Measurements from ENCODE around the gene FNDC5. TPM values are rescaled to one million over a fixed set of nuclear protein-coding genes. Genes with fewer than 3 reads are reported as not detected.

Gene FNDC5
- total RNA-seq, result 26.8 and 28.7 TPM in 2 replicates
- long read RNA-seq, partial matches to known transcripts, result 4 of 4 reads
- long read RNA-seq, other reads (novel, unspliced or antisense), result 0 of 4 reads

DNA sequence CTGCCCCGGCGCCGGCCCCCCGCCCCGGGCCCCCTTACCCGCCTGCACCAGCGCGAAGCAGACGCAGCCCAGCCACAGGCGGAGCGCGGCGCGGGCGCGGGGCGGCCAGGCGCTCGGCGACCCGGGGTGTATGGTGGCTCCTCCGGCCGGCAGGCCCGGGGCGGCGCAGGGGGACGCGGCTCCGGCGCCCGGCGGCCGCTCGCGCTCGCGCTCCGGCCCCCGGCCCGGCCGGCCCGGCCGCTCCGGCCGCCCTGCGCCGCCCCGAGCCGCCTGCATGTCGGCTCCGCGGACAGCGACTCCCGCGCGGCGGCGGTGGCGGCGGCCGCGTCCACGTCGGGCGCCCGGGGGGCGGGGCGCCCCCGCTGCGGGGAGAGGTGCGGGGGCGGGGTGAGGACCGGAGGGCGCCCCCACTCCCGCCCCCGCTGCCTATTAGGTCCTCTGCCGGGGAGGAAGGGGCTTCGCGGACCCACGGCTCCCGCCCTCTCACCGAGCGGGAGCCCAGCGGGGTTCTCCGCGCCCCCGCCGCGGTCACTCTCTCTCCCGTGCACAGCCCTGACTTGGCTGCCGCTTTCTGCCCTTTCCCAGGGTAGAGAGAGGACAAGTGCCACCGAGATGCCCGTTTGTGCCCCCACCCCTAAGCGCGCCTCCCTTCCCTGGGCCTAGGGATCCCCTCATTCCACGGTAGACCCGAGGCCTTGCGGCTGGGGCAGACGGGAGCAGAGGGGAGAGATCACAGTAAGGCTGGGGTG lies at the start of gene FNDC5:
FNDC5 (minus strand) TSS at position 298 of the 749 bp plus-strand sequence.
- H3K4me3 Mint-ChIP-seq, result peak within 1 kb of the TSS; percentile 81
- TF ChIP-seq, protein P1, sequence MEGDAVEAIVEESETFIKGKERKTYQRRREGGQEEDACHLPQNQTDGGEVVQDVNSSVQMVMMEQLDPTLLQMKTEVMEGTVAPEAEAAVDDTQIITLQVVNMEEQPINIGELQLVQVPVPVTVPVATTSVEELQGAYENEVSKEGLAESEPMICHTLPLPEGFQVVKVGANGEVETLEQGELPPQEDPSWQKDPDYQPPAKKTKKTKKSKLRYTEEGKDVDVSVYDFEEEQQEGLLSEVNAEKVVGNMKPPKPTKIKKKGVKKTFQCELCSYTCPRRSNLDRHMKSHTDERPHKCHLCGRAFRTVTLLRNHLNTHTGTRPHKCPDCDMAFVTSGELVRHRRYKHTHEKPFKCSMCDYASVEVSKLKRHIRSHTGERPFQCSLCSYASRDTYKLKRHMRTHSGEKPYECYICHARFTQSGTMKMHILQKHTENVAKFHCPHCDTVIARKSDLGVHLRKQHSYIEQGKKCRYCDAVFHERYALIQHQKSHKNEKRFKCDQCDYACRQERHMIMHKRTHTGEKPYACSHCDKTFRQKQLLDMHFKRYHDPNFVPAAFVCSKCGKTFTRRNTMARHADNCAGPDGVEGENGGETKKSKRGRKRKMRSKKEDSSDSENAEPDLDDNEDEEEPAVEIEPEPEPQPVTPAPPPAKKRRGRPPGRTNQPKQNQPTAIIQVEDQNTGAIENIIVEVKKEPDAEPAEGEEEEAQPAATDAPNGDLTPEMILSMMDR (conservative IDR thresholded peaks at IDR 0.05), result no peak
- H3K9me3 Mint-ChIP-seq, result no peaks in the 10 kb centered on the region
- no peak within 1 kb of the TSS for H3K27ac Mint-ChIP-seq (ENCODE audit: unreplicated experiment)
- H3K36me3 Mint-ChIP-seq (ENCODE audit: low read depth), result no peaks in the 10 kb centered on the region
- peaks cover 34% of the 10 kb centered on the region for H3K4me1 Mint-ChIP-seq
- H3K27me3 Mint-ChIP-seq (ENCODE audit: low read depth), result peaks cover 41% of the 10 kb centered on the region
- peak; percentile 50 for DNase-seq (ENCODE audit: low read depth, low spot score)

DNA sequence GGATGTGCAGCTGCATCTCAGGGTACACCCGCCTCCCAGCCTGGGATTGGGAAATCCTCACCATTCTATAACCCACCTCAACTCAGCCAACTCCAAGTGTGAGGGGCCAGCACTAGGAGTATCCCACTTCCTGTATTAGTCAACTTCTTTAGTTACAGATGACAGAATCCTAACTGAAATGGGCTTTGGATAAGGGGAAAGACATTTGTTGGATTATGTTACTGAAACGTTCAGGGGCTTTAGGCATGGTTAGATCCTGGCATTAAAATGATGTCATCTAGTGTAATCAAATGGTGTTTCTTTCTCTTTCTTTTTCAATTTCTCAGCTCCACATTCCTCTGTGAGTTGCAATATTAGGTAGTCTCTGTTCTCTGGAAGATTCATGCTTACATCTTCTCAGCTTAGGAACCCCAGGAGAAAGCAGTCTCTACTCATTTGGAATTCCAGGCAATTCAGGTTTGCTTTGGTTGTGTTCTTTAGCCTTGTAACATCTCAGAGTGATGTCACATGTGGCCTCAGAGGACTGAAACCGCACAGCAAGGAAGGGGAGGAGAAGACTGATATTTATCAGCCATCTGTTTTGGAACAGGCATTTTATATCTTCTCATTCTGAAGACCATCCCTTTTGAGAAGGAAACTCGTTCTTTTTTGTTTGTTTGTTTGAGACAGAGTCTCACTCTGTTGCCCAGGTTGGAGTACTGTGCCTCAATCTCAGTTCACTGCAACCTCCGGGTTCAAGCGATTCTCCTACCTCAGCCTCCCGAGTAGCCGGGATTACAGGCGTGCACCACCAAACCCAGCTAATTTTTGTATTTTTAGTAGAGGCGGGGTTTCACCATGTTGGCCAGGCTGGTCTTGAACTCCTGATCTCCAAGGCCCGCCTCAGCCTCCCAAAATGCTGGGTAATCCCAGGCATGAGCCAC lies 49.4 kb upstream of the FNDC5 start:
- no peak overlapping the region for H3K4me3 Mint-ChIP-seq
- H3K27me3 Mint-ChIP-seq (ENCODE audit: low read depth), result peaks cover 13% of the 10 kb centered on the region
- TF ChIP-seq, protein P1 (conservative IDR thresholded peaks at IDR 0.05), result no peak
- no peaks in the 10 kb centered on the region for H3K36me3 Mint-ChIP-seq (ENCODE audit: low read depth)
- DNase-seq (ENCODE audit: low read depth, low spot score), result no peak
- no peak overlapping the region for H3K27ac Mint-ChIP-seq (ENCODE audit: unreplicated experiment)
- H3K4me1 Mint-ChIP-seq, result peaks cover 36% of the 10 kb centered on the region
- no peaks in the 10 kb centered on the region for H3K9me3 Mint-ChIP-seq

DNA sequence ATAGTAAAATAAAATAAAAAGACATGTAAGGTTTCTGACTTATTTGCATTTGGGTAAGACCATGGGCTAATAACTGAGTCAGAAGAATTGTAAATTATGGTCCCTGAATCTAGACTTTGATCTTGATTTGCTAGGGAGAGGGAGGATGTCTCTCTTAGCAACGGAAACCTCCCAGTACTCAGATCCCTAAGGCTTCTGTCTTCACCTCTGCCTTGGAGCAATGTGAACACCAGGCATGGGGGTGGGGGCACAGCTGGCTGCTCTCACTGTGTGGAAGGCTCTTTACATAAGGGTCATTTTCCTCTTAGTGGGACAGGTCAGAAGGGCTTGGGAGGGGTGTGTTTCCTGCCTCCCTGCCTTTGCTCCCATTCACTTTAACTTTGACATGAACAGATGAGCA lies 47.5 kb upstream of the FNDC5 start:
- TF ChIP-seq, protein P1 (conservative IDR thresholded peaks at IDR 0.05), result no peak
- DNase-seq (ENCODE audit: low read depth, low spot score), result no peak
- Mint-ChIP-seq H3K27ac (ENCODE audit: unreplicated experiment) (no peak overlapping the region), H3K9me3 (peaks cover 2% of the 10 kb centered on the region), H3K4me1 (peaks cover 20% of the 10 kb centered on the region), H3K36me3 (ENCODE audit: low read depth) (no peaks in the 10 kb centered on the region), H3K27me3 (ENCODE audit: low read depth) (no peaks in the 10 kb centered on the region), H3K4me3 (peak overlapping the region; percentile 29)

DNA sequence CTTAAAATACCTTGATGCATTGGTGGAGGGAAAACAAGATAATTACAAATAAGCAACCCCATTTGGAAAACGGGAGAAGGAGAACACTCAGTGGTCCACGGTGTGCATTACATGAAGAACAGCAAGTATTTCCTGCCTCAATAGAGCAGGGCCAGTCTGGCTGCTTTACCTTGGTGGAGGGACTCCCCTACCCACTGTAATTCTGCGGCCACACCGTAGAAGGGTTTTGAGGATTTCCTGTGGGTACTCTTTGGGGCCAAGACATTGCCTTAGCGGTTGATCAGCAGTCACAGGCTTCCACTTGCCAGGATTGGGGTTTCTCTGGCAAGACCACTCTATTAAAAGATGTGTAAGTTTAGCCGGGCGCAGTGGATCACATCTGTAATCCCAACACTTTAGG lies 46.8 kb upstream of the FNDC5 start:
- TF ChIP-seq, protein P1 (conservative IDR thresholded peaks at IDR 0.05), result no peak
- DNase-seq (ENCODE audit: low read depth, low spot score), result no peak
- H3K9me3 Mint-ChIP-seq, result peaks cover 2% of the 10 kb centered on the region

DNA sequence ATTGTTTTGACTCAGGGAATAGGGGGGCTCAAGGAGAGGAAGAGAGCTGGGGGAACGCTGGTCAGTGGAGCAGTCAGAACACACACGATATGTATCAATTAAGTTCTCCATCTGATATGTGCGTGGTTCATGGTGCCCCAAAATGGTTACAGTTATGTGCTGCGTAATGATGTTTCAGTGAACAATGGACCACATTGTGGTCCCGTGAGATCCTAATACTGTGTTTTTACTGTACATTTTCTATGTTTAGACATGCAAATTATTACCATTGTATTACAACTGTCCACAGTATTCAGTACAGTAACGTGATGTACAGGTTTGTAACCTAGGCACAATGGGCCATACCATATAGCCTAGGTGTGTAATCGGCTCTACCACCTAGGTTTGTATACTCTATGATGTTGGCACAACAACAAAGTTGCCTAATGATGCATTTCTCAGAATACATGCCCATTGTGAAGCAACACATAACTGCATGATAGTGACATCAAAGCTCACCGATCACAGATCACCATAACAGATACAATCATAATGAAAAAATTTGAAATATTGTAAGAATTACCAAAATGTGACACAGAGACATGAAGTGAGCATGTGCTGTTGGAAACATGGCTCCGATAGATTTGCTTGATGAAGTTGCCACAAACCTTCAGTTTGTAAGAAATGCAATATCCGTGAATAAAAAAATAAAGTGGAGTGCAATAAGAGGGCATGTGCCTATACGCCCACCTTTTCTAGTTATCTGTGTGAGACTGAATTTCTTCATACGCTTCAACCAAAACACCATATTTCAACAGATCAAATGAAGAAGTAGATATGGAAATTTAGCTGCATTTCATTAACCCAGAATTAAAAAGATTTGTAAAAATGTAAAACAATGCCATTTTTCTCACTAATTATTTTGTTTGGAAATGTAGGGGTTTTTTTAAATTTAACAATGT lies 45.3 kb upstream of the FNDC5 start:
- no peak for DNase-seq (ENCODE audit: low read depth, low spot score)
- Mint-ChIP-seq H3K4me3 (no peak overlapping the region), H3K9me3 (peaks cover 2% of the 10 kb centered on the region), H3K4me1 (peaks cover 20% of the 10 kb centered on the region), H3K27ac (ENCODE audit: unreplicated experiment) (no peak overlapping the region), H3K27me3 (ENCODE audit: low read depth) (no peaks in the 10 kb centered on the region), H3K36me3 (ENCODE audit: low read depth) (no peaks in the 10 kb centered on the region)
- TF ChIP-seq, protein P1 (conservative IDR thresholded peaks at IDR 0.05), result no peak

More for the DNA sequence above, 46.8 kb upstream of the FNDC5 start:
- no peak overlapping the region for H3K4me3 Mint-ChIP-seq
- no peaks in the 10 kb centered on the region for H3K36me3 Mint-ChIP-seq (ENCODE audit: low read depth)
- peaks cover 20% of the 10 kb centered on the region for H3K4me1 Mint-ChIP-seq
- H3K27ac Mint-ChIP-seq (ENCODE audit: unreplicated experiment), result no peak overlapping the region
- H3K27me3 Mint-ChIP-seq (ENCODE audit: low read depth), result no peaks in the 10 kb centered on the region

All from neural crest cell (in vitro differentiated cells).